Stimulated activated CD4-positive, alpha-beta T cell treated with anti-CD3 and anti-CD28 coated beads, Interleukin-12 subunit alpha, Interleukin-12 subunit beta, amount 100 ng/mL, for 24 hours (primary cell): Measurements from ENCODE around the gene RFX5.
"Not testable (repeated sequence)": the region's sequence is repeated elsewhere in the genome, so short reads cannot be mapped to it uniquely, and the experiment has no call there.

Experiments used
- DNase-seq, 2 experiments: peaks; one replicate each; pipeline ENCODE4 v3.0.0-alpha.2; 2020; ENCODE audit warnings: low read depth in 2 of 2

Gene RFX5

GRCh38 chr1:151362308-151363155, 15.5 kb upstream of the RFX5 start:
- DNase-seq = no peak

GRCh38 chr1:151361883-151362282, 14.8 kb upstream of the RFX5 start:
- no peak for DNase-seq

- no peak for DNase-seq
Observed at GRCh38 chr1:151356696-151357095, 9.6 kb upstream of the RFX5 start.

GRCh38 chr1:151352021-151352718, 5.1 kb upstream of the RFX5 start:
- no peak for DNase-seq

GRCh38 chr1:151350323-151350722, 3.3 kb upstream of the RFX5 start:
- DNase-seq = not testable (repeated sequence)

GRCh38 chr1:151347523-151348246, 633 bp upstream of the RFX5 start:
- no peak for DNase-seq

- no peak for DNase-seq
Observed at GRCh38 chr1:151346082-151346768, 827 bp downstream of the RFX5 start.

GRCh38 chr1:151344291-151344690, 2.8 kb downstream of the RFX5 start:
- no peak for DNase-seq

- no peak for DNase-seq
Observed at GRCh38 chr1:151343587-151343986, 3.5 kb downstream of the RFX5 start.

GRCh38 chr1:151342569-151342968, 4.5 kb downstream of the RFX5 start:
- DNase-seq = no peak

GRCh38 chr1:151342021-151342420, 5.0 kb downstream of the RFX5 start:
- DNase-seq = no peak

- no peak for DNase-seq
Observed at GRCh38 chr1:151340870-151341754, 5.9 kb downstream of the RFX5 start.

GRCh38 chr1:151336556-151336955, 10.5 kb downstream of the RFX5 start:
- DNase-seq = no peak

- DNase-seq = no peak
Observed at GRCh38 chr1:151334822-151335221, 12.2 kb downstream of the RFX5 start.

GRCh38 chr1:151327903-151328674, 19.0 kb downstream of the RFX5 start:
- peak in 1 of 2 experiments; percentile 8 for DNase-seq

GRCh38 chr1:151327223-151327902, 19.7 kb downstream of the RFX5 start, which contains the start of gene PI4KB:
PI4KB (minus strand) TSS chr1:151327416; CDS start chr1:151316481, 10,935 bp downstream.
- DNase-seq = peak; percentile 76 to 90

- DNase-seq = peak; percentile 33 to 57
Observed at GRCh38 chr1:151326619-151327222, 20.3 kb downstream of the RFX5 start.

GRCh38 chr1:151325646-151326429, 21.2 kb downstream of the RFX5 start:
- no peak for DNase-seq
